ENCODE results near the gene ARHGAP11B.
A peak's percentile ranks its signal among the peaks of the same experiment; 100 is the strongest.
"Not testable (repeated sequence)": the region's sequence is repeated elsewhere in the genome, so short reads cannot be mapped to it uniquely, and the experiment has no call there.

ARHGAP11B gene

DNA sequence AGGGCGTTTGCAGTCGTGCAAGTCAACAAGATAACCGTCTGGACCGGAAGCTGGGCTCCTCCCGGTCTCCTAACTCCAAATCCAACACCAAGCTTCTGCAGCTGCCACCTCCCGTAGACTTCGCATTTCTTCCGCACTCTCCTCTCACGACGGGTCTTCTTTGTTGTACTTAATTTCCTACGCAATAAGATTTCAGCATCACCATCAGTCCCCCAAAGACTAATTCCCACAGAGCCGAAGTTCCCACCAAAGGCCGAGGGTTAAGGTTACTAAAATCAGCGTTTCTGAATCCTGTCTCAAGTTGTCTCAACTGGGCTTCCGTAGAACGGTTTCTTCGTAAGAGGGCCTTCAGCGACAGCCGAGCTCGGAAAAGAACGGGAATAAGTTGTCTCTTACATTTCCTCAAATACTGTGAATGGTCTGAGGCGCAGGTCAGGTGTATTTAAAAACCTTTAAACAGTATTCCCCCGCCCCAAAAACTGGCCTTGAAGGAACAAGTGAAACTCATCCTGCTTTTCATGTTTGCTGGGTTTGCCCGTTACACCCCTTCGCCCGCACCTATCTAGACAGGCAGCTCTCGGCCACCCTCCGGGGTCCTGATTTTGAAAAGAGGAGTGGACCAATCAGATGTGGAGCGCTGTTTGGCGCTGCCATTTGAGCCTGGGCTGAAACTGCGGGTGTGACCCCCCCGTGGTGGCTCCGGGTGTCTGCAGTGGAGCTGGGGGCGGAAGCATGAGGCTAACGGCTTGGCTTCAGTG, at the start of gene ARHGAP11B:
TSS of gene ARHGAP11B (plus strand) at position 693 of the 758 bp plus-strand sequence.
- DNase-seq (ENCODE audit: low spot score) = peak; percentile 79
- FAIRE-seq = not testable (repeated sequence)

DNA sequence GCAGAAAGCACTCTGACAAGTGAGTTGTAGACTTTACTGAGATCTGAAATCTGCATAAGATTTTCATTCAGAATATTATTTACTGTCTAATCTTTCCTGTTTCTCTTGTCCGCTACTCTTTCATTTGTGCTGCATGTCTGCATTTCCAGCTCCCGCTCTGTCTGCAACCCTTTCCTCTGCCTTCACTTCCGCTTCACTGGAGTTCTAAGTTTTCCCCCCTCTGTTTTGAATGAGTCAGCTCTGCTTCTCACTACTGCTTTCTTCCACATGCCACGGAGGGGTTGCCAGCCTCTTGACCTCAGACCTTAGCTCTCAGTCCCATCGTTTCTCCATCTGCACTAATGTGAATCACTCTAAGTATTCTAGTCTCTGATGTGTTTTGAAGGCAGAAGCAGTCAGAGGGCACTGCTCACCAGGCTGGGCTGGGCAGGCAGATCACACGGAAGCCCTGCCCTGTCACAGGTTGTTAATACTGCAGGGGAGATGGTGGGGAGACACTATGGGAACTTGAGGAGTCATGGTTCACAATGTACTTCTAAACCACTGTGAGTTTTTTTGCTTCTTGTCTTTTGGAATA, 46.4 kb upstream of the ARHGAP11B start:
- FAIRE-seq = not testable (repeated sequence)

DNA sequence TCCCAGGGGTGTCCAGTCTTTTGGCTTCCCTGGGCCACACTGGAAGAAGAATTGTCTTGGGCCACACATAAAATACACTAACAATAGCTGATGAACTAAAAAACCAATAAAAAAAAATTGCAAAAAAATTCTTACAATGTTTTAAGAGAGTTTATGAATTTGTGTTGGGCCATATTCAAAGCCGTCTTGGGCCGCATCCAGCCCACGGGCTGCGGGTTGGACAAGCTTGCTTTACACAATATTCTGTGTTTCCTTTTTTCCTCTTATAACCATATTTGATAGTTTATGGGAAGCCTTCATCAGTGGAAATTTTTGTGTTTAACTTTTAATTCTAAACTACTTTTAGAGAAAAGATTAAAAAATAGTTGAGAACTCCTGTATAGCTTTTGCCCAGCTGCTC, 45.2 kb upstream of the ARHGAP11B start:
- not testable (repeated sequence) for FAIRE-seq; DNase-seq (ENCODE audit: low spot score)

More for the DNA sequence above, 46.4 kb upstream of the ARHGAP11B start:
- not testable (repeated sequence) for DNase-seq (ENCODE audit: low spot score)

DNA sequence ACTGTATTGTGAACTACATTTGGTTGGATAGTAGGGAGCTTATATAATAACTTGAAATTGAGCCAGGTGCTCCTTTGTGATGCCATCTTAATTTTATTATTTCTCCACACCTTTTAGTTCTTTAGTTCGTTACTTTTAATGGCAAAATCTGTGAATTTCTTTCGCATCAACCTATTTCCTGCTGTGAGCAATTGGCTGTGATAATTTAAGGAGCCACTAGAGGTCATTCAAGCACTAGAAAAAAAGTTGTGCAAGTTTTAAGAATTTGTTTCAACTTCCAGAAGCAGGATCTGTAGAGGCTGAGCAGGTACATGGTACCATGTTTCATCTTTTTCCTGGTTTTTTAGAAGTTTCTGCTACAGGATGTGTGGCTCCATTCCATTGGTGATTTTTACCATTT, 27.0 kb upstream of the ARHGAP11B start:
- not testable (repeated sequence) for FAIRE-seq; DNase-seq (ENCODE audit: low spot score)

DNA sequence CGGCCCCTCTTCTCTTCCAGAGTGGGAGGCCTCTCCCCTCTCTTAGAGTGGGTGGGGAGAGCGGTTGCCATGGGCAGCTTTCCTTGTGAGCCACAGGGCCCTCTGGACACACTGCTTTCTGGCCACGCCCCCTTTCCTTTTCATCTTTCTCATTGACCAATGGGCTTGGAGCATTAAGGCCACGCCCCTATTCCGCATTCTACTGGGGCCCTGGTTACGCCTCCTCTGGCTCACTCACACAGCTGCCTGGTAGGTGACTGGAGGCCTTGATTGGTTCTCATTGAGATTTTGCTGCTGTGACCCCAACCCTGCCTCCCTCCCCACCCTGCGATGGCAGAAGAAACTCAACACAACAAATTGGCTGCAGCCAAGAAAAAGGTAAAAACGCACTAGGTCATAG, 22.1 kb upstream of the ARHGAP11B start, which contains the start of gene GOLGA8H:
TSS of gene GOLGA8H (plus strand) at position 233 of the 400 bp plus-strand sequence. CDS start at position 331, 98 bp downstream.
- FAIRE-seq; DNase-seq (ENCODE audit: low spot score): not testable (repeated sequence)

DNA sequence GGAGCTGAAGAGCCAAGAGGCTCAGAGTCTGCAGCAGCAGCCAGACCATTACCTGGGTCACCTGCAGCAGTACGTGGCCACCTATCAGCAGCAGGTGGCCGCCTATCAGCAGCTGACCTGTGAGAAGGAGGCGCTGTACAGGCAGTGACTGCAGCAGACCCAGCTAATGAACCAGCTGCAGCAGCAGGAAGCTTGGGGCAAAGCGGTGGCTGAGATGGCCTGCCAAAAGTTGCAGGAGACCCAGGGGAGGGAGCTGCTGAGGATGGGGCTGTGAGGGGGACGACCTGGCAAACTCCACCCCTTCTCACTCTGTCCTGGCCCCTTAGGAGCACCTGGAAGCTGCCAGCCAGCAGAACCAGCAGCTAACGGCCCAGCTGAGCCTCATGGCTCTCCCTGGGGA, 13.7 kb upstream of the ARHGAP11B start:
- not testable (repeated sequence) for DNase-seq (ENCODE audit: low spot score); FAIRE-seq

DNA sequence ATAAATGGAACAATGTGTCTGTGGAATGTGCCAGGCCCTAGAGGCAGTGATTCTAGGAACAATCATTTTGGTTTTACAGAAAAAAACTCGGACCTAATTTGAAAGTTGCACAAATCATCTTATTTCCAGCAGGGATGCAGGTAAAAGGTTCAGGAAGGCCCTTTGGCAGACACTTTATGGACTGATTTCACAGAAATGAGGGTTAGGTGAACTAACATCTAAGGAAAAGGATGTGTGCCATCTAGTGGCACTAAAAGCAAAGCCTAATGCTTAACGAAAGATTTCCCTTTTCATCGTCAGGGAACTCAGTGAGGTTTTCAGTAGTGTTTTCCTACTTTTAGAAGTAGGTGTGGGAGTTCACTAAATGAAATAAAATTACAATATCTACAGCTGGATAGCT, 4.6 kb upstream of the ARHGAP11B start:
- not testable (repeated sequence) for DNase-seq (ENCODE audit: low spot score); FAIRE-seq

DNA sequence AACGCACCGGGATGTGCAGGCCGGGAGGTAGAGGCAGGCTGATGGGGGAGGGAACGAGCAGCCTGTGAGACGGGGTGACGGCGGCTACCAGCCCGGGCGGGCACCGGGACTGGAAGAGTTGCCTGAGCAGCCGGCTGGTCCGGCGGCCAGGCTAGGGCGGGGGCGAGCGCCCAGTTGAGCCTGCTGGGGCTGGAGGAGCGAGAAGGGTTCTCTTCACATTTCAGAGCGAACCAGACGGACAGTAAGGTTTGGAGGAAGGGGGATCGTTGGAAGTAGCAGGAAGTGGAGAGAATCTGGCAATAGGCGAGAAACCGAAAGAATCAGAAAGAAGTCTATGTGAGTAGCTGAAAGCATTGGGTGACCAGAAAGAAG, 252 bp downstream of the ARHGAP11B start:
- not testable (repeated sequence) for DNase-seq (ENCODE audit: low spot score); FAIRE-seq

DNA sequence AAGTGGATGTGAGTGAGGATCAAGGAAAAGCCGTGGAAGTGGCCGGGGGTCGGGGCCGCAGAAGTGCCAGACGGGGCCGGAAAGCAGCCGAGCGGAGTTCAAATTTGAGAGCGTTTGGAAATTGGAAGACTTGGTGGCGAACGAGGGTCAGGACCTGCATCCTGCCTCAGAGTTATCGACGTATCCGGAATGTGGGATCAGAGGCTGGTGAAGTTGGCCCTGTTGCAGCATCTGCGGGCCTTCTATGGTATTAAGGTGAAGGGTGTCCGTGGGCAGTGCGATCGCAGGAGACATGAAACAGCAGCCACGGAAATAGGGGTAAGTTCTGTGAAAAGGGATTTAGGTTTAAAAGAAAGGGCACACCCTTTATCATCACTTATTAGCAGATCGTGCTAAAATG, 704 bp downstream of the ARHGAP11B start:
- DNase-seq (ENCODE audit: low spot score); FAIRE-seq: not testable (repeated sequence)

DNA sequence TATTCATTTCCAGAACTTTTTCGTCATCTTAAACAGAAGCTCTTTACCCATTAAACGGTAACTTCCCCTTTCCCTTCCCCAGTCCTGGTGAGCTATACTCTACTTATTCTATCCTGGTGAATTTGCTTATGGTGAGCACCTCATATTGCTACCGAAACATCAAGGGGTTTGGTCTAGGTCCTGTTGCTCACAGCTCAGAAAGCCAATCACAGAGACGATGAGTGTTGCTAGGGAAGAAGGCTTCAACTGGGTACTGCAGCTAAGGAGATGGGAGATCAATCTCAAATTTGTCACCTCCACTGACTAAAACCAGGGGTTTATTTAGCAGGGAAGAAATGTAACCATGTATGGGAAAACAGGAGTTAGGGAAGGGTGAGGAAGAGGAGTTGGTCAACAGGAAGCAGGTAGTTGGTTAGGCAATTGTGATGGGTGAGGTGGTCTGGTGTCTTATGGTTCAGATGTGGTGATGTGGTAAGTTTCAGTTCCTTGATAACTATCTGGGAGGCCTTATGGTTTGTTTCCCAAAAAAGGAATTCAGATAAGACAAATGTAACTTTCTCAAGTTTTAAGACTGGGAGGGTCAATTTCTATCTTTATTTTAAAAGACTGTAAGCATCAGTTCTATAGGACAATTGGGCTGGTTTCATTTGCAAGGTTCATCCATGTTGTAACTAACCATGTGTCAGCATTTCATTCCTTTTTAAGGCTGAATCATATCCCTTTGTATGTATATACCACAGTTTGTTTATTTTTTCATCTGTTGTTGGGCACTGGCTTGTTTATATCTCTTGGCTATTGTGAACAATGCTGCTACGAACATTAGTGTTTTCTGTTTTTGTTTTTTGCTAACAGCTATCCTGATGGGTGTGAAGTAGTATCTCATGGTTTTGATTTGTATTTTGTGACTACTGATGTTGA, 24.3 kb downstream of the ARHGAP11B start:
- FAIRE-seq (no peak), DNase-seq (ENCODE audit: low spot score) (no peak)

DNA sequence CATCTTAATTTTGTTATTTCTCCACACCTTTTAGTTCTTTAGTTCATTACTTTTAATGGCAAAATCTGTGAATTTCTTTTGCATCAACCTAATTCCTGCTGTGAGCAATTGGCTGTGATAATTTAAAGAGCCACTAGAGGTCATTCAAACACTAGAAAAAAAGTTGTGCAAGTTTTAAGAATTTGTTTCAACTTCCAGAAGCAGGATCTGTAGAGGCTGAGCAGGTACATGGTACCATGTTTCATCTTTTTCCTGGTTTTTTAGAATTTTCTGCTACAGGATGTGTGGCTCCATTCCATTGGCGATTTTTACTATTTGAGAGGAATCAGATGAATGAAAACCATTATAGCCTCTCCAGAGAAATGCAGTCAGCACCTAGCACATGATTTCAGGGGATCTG, 35.2 kb downstream of the ARHGAP11B start:
- not testable (repeated sequence) for FAIRE-seq; DNase-seq (ENCODE audit: low spot score)

DNA sequence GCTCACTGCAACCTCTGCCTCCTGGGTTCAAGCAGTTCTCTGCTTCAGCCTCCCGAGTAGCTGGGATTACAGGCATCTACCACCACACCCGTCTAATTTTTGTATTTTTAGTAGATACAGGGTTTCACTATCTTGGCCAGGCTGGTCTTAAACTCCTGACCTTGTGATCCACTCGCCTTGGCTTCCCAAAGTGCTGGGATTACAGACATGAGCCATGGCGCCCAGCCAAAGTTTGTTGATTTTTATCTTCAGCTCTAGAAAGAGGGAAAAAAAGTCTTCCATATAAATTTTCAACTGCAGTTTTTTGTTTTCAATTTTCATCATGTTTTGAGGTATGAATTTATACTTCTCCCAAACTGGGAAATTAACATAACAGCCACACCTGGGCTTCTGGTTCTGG, 43.7 kb downstream of the ARHGAP11B start:
- FAIRE-seq; DNase-seq (ENCODE audit: low spot score): not testable (repeated sequence)

DNA sequence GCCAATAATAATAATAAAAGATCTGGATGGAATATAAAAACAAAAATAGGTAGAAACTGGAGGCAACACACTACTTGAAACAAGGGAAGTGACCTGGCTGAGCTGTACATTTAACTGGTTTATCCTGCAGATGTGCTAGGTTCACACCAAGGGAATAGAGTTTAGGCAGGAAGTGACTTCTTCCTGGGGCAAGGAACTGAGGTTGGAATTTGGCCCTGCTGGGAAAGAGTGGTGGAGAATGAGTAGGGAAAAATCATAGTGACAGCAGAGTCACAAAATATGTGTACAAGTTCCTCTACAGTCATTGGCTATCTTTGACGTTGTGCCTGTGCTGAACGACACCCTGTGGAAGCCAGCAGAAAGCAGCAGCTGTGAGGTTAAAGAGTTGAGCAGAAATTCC, 44.1 kb downstream of the ARHGAP11B start:
- DNase-seq (ENCODE audit: low spot score) = no peak
- no peak for FAIRE-seq

DNA sequence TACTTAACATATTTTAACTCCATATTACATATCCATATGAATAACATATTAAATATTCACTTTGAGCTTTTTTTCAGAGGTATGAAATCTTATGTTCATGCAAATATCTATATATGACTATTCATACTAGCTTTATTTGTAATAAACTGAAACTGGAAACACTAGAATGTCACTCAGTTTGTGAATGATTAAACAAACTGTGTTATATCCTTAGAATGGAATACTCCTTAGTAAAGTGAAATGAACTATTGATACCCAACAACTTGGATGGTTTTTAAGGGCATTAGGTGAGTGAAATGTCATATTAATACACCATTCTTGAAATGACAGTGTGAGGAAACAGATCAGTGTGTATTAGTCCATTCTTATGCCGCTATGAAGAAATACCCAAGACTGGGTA, 45.4 kb downstream of the ARHGAP11B start:
- no peak for FAIRE-seq
- no peak for DNase-seq (ENCODE audit: low spot score)

DNA sequence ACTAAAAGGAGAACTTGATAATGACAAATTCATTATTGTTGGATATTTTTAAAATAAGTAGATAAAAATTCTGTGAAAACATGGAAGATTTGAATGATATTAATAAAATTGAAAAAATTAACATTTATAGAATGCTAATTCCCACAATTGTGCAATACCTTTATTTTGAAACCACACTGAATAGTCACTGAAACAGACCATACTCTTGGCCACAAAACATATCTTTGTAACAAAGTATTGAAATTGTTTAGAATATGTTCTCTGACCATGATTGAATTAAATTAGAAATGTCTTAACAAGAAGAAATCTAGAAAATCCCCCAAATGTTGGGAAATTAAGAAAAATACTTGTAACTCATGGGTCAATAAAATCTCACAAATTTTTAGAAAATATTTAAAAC, 49.2 kb downstream of the ARHGAP11B start:
- DNase-seq (ENCODE audit: low spot score) = no peak
- FAIRE-seq = no peak

DNA sequence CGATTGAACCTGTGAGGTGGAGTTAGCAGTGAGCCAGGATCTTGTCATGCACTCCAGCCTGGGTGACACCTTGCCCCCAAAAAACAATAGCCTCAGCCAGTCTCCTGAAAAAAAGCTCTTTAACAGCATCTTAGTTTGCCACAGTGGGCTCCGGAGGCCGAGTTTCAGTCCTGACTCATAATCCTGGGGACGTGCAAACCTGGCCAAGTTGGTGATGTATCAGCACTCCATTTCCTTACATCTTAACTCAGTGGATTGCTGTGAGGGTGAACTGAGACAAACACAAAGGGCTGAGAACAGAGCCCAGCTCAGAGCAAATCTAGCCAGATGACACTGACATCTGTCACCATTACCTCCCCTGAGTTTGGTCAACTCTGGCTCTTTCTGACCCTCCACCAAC, 50.0 kb downstream of the ARHGAP11B start:
- DNase-seq (ENCODE audit: low spot score); FAIRE-seq: not testable (repeated sequence)

DNA sequence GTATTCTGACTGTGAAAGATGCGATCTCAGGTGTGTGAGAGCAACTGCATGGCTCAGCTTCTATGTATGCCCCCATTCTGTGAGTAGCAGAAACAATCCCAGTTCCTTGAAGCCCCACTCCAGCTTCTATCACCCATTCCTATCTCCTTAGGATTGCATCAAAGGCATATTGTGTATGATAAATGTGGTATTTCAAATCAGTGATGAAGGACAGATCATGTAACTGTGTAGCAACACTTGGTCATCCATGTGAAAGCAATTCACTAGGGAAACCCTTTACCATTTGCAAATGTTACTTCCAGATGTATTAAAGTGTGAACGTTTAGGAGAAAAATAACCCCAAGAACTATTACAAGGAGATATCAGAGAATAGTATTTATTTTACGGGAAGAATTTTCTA, 55.1 kb downstream of the ARHGAP11B start:
- FAIRE-seq; DNase-seq (ENCODE audit: low spot score): not testable (repeated sequence)

DNA sequence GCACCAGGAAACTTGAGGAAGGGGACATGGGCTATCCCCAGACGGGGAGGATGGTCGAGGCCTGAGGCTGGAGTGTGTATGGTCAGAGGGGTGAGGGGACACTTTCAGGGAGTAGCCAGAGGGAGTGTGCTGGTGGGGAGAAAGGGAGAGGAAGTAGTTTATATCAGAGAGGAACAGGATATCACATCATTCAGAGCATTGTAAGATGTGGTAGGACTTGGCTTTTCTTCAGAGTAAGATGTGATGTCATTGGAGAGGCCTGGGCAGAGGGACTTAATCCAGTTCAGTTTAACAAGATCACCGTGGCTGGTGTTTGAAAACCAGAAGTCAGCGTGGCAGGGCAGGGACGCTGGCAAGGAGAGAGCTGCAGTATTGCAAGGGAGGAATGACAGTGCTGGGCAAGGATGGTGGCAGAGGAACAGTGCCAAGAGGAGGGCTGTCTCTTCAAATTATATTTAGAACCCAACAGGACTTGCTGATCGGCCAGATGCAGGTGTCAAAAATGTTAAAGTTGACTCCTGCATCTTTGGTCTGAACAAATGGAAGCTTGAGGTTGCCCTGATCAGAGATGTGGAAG, 59.9 kb downstream of the ARHGAP11B start:
- not testable (repeated sequence) for FAIRE-seq; DNase-seq (ENCODE audit: low spot score)

DNA sequence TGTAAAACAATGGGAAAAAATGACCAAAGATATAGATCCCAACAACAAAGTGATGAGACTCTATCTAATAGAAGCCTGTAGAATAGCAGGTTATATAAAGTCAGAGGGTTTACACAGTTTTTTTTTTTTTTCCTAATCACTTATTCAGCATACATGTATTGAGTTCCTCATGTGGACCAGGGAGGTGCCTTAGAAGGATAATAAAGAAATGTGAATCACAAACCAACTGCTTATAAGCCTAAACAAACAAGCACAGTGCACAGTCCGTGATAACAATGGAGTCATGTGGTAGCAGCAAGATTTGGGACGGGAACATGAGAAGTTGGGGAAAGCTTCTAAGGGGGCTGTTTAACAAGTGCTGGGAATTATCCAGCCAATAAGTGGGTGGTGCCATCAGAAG, 60.7 kb downstream of the ARHGAP11B start:
- not testable (repeated sequence) for DNase-seq (ENCODE audit: low spot score); FAIRE-seq

Measured in urothelium cell line (cell line).